ENCODE data around the gene MAGOH. TPM values are rescaled to one million over a fixed set of nuclear protein-coding genes. Genes with fewer than 3 reads are reported as not detected.

MAGOH gene
- total RNA-seq, 1 experiment from 2014 or later = 75.7 TPM

GRCh38 chr1:53281133-53281532 lies 42.8 kb upstream of the MAGOH start:
- H3K36me3 ChIP-seq (ENCODE audit: low read depth) = peaks cover 11% of the 10 kb centered on the region
- DNase-seq = no peak
- no peaks in the 10 kb centered on the region for H3K9me2 ChIP-seq (ENCODE audit: insufficient read depth)
- H3K4me2 ChIP-seq = no peak overlapping the region
- peaks cover 7% of the 10 kb centered on the region; the same call in 1 of the 2 replicates for H4K20me1 ChIP-seq (ENCODE audit: insufficient read depth)
- BruUV-seq (replicated peaks) = no TSS peak
- intact Hi-C loops (cut with micrococcal nuclease; ENCODE audit: unreplicated experiment) = no loop called here
- H2AFZ ChIP-seq = no peak overlapping the region
- TF ChIP-seq CTCF (conservative IDR thresholded peaks at IDR 0.05) (no peak), EZH2 (IDR thresholded peaks at IDR 0.05; ENCODE audit: low read depth) (no peak)
- peaks cover 27% of the 10 kb centered on the region; the same call in 1 of the 2 replicates for H3F3A ChIP-seq (ENCODE audit: insufficient read depth, low read depth)
- no peaks in the 10 kb centered on the region for H3K27me3 ChIP-seq (ENCODE audit: insufficient read depth, low read depth)
- no peaks in the 10 kb centered on the region for H3K9me3 ChIP-seq (ENCODE audit: insufficient read depth, low read depth)
- H3K79me2 ChIP-seq (ENCODE audit: low read depth) = no peaks in the 10 kb centered on the region
- no peak overlapping the region for H3K27ac ChIP-seq
- H3K4me3 ChIP-seq = no peak overlapping the region
- no peaks in the 10 kb centered on the region for H3K4me1 ChIP-seq (replicated peaks; ENCODE audit: insufficient read depth)
- ChIA-PET CTCF (no interaction called here), POLR2A (ENCODE audit: unreplicated experiment) (no interaction called here)

- Histone ChIP-seq H3K27me3 (ENCODE audit: insufficient read depth, low read depth) (no peaks in the 10 kb centered on the region), H4K20me1 (ENCODE audit: insufficient read depth) (peaks cover 7% of the 10 kb centered on the region; the same call in 1 of the 2 replicates), H3F3A (ENCODE audit: insufficient read depth, low read depth) (peaks cover 27% of the 10 kb centered on the region; the same call in 1 of the 2 replicates), H3K4me3 (no peak overlapping the region), H3K27ac (no peak overlapping the region), H3K4me1 (replicated peaks; ENCODE audit: insufficient read depth) (no peaks in the 10 kb centered on the region), H3K9me3 (ENCODE audit: insufficient read depth, low read depth) (no peaks in the 10 kb centered on the region), H3K4me2 (no peak overlapping the region), H2AFZ (no peak overlapping the region), H3K36me3 (ENCODE audit: low read depth) (peaks cover 11% of the 10 kb centered on the region), H3K79me2 (ENCODE audit: low read depth) (no peaks in the 10 kb centered on the region), H3K9me2 (ENCODE audit: insufficient read depth) (no peaks in the 10 kb centered on the region)
- no peak for DNase-seq
- ChIA-PET POLR2A (ENCODE audit: unreplicated experiment) (interaction anchor here (0.7 kb wide), 1 partner anchor 520 kb away, joined by 3 read pairs; no protein-coding TSS in a partner anchor), CTCF (no interaction called here)
- intact Hi-C loops (cut with micrococcal nuclease; ENCODE audit: unreplicated experiment) = no loop called here
- TF ChIP-seq EZH2 (IDR thresholded peaks at IDR 0.05; ENCODE audit: low read depth) = no peak
- TF ChIP-seq CTCF (conservative IDR thresholded peaks at IDR 0.05) = no peak
- no TSS peak for BruUV-seq (replicated peaks)
These were observed 42.2 kb upstream of the MAGOH start for GRCh38 chr1:53280496-53280895.

- Histone ChIP-seq H3K4me1 (replicated peaks; ENCODE audit: insufficient read depth) (no peaks in the 10 kb centered on the region), H3K4me2 (no peak overlapping the region), H3F3A (ENCODE audit: insufficient read depth, low read depth) (peaks cover 19% of the 10 kb centered on the region; the same call in 1 of the 2 replicates), H3K27ac (no peak overlapping the region), H2AFZ (no peak overlapping the region), H3K36me3 (ENCODE audit: low read depth) (peaks cover 4% of the 10 kb centered on the region; the same call in 1 of the 2 replicates), H3K27me3 (ENCODE audit: insufficient read depth, low read depth) (no peaks in the 10 kb centered on the region), H3K4me3 (no peak overlapping the region), H4K20me1 (ENCODE audit: insufficient read depth) (peaks cover 7% of the 10 kb centered on the region; the same call in 1 of the 2 replicates), H3K79me2 (ENCODE audit: low read depth) (no peaks in the 10 kb centered on the region), H3K9me3 (ENCODE audit: insufficient read depth, low read depth) (no peaks in the 10 kb centered on the region), H3K9me2 (ENCODE audit: insufficient read depth) (no peaks in the 10 kb centered on the region)
- intact Hi-C loops (cut with micrococcal nuclease; ENCODE audit: unreplicated experiment) = loop anchor here (10.0 kb wide), 1 partner anchor 195 kb away; no protein-coding TSS in a partner anchor
- DNase-seq = no peak
- CTCF ChIA-PET = interaction anchor here (0.6 to 2.3 kb wide), 3 partner anchors 8 to 456 kb away, joined by 3 to 18 read pairs (median 5); no protein-coding TSS in a partner anchor
- POLR2A ChIA-PET (ENCODE audit: unreplicated experiment) = no interaction called here
- BruUV-seq (replicated peaks) = no TSS peak
- no peak for TF ChIP-seq EZH2 (IDR thresholded peaks at IDR 0.05; ENCODE audit: low read depth)
- TF ChIP-seq CTCF (conservative IDR thresholded peaks at IDR 0.05) = no peak
These were observed 41.2 kb upstream of the MAGOH start for GRCh38 chr1:53279296-53280200.
